B cell (primary cell): Measurements from ENCODE around the gene RWDD2A. TPM values are rescaled to one million over a fixed set of nuclear protein-coding genes. Genes with fewer than 3 reads are reported as not detected.

Source experiments
- ATAC-seq: fragments of 200-7000 bp; cut with Tn5 transposase; one replicate; pipeline ENCODE4 v1.10.0; 2021; ENCODE audit warnings: low read depth, mild to moderate bottlenecking, moderate number of reproducible peaks, moderate library complexity
- CTCF ChIA-PET: fragments of 350-600 bp; sonication (Branson Sonifier 250); formaldehyde crosslinking; loops from one replicate; lab custom pipeline; 2021; ENCODE audit warnings: antibody characterized with exemption, inconsistent platforms; lab: Charles Lee
- POLR2A ChIA-PET: fragments of 350-600 bp; sonication (Branson Sonifier 250); formaldehyde crosslinking; loops from one replicate; lab custom pipeline; 2021; ENCODE audit warnings: antibody characterized with exemption; lab: Charles Lee
- DNase-seq: peaks from one replicate; pipeline ENCODE4 v3.0.0; 2013
- H2AFZ ChIP-seq: 2 replicates; pipeline ENCODE4 v1.6.1; 2012; ENCODE audit warnings: mild to moderate bottlenecking, low read depth, low read length; ENCODE audit not compliant: insufficient read depth, poor library complexity, severe bottlenecking
- H3K27ac ChIP-seq, 2 donors: 1 replicate in 1 of 2; 2 replicates in 1 of 2; pipeline ENCODE4 v1.5.1; 2012 to 2013; ENCODE audit warnings: low read length in 2 of 2, mild to moderate bottlenecking in 2 of 2, moderate library complexity in 1 of 2
- H3K27me3 ChIP-seq, 4 experiments: fragments of 200-600 bp in 1 of 4; sonication (generic) in 1 of 4; replicated peaks in 1 of 4; 1 replicate in 2 of 4; 2 replicates in 2 of 4; pipeline versions ENCODE4 v1.6.1 to v1.7.0; 2013 to 2016; ENCODE audit warnings: low read length in 3 of 4, mild to moderate bottlenecking in 2 of 4, mixed read lengths in 1 of 4, moderate library complexity in 1 of 4; ENCODE audit not compliant: insufficient read depth in 4 of 4, control insufficient read depth in 3 of 4; ENCODE audit errors: control extremely low read depth in 1 of 4
- H3K36me3 ChIP-seq, 2 experiments: replicated peaks in 1 of 2; 1 replicate in 1 of 2; 2 replicates in 1 of 2; pipeline versions ENCODE4 v1.6.1 to v1.7.1; 2013; ENCODE audit warnings: low read length in 1 of 2; ENCODE audit not compliant: insufficient read depth in 2 of 2, control insufficient read depth in 1 of 2; ENCODE audit errors: control extremely low read depth in 1 of 2, extremely low read depth in 1 of 2
- H3K4me1 ChIP-seq, 2 donors: fragments of 200-600 bp in 1 of 2; sonication (generic) in 1 of 2; 1 replicate in 1 of 2; 2 replicates in 1 of 2; pipeline versions ENCODE4 v1.5.1 to v1.6.1; 2013 to 2017; ENCODE audit warnings: low read length in 2 of 2; ENCODE audit not compliant: control insufficient read depth in 2 of 2, insufficient read depth in 2 of 2
- H3K4me2 ChIP-seq: replicated peaks from 2 replicates; pipeline ENCODE3; 2012; ENCODE audit warnings: mild to moderate bottlenecking, low read depth, low read length; ENCODE audit not compliant: poor library complexity, severe bottlenecking
- H3K4me3 ChIP-seq, 5 experiments: fragments of 200-600 bp in 1 of 5; sonication (generic) in 1 of 5; 1 replicate in 3 of 5; 2 replicates in 2 of 5; pipeline versions ENCODE4 v1.5.1 to v1.7.0; 2011 to 2016; ENCODE audit warnings: low read length in 4 of 5, mild to moderate bottlenecking in 4 of 5, low read depth in 2 of 5, control low read depth in 1 of 5, moderate library complexity in 1 of 5; ENCODE audit not compliant: insufficient read depth in 1 of 5; ENCODE audit errors: control extremely low read depth in 1 of 5, extremely low read depth in 1 of 5
- H3K79me2 ChIP-seq: fragments of 200-600 bp; sonication (generic); one replicate; pipeline ENCODE4 v1.6.0; 2016; ENCODE audit warnings: low read length; ENCODE audit not compliant: control insufficient read depth, insufficient read depth
- H3K9ac ChIP-seq: fragments of 200-600 bp; sonication (generic); 2 replicates; pipeline ENCODE4 v1.6.1; 2017; ENCODE audit warnings: mild to moderate bottlenecking, low read length, moderate library complexity
- H3K9me3 ChIP-seq, 3 donors: one replicate each; pipeline versions ENCODE4 v1.6.1 to v1.7.1; 2013; ENCODE audit warnings: low read length in 2 of 3; ENCODE audit not compliant: control insufficient read depth in 2 of 3, insufficient read depth in 1 of 3; ENCODE audit errors: control extremely low read depth in 1 of 3
- H4K20me1 ChIP-seq: 2 replicates; pipeline ENCODE4 v1.6.0; 2012; ENCODE audit warnings: mild to moderate bottlenecking, low read length; ENCODE audit not compliant: insufficient read depth, control insufficient read depth, poor library complexity, severe bottlenecking
- H3K27ac Mint-ChIP-seq: one replicate; pipeline ENCODE4 v1.8.0; 2021; ENCODE audit warnings: mixed read lengths
- H3K27me3 Mint-ChIP-seq: one replicate; pipeline ENCODE4 v1.8.0; 2021; ENCODE audit warnings: mixed read lengths
- H3K4me1 Mint-ChIP-seq: one replicate; pipeline ENCODE4 v1.8.0; 2021; ENCODE audit warnings: mixed read lengths
- H3K4me3 Mint-ChIP-seq: one replicate; pipeline ENCODE4 v1.8.0; 2021; ENCODE audit warnings: mixed read lengths
- H3K9me3 Mint-ChIP-seq: one replicate; pipeline ENCODE4 v1.8.0; 2022; ENCODE audit warnings: mixed read lengths; ENCODE audit not compliant: insufficient read depth
- CTCF ChIP-seq: fragments of 200-600 bp; IDR thresholded peaks from one replicate; pipeline ENCODE4 v1.8.0; 2022; ENCODE audit warnings: antibody characterized with exemption, mild to moderate bottlenecking
- EZH2 ChIP-seq: IDR thresholded peaks from 2 replicates; pipeline ENCODE4 v1.6.1; 2012; ENCODE audit warnings: borderline replicate concordance, low read depth, mild to moderate bottlenecking, moderate library complexity, low read length; ENCODE audit not compliant: insufficient read depth, poor library complexity, severe bottlenecking
- WGBS: methylation state at CpG from one replicate; pipeline ENCODE4 v1.1.5; 2013; ENCODE audit warnings: missing lambda C conversion rate; ENCODE audit not compliant: insufficient coverage; 5-methylcytosine and 5-hydroxymethylcytosine counted together
- intact Hi-C: fragments of 100-400 bp; cut with micrococcal nuclease; formaldehyde crosslinking; loops from one replicate; pipeline ENCODE4 v1.10.0; 2022
- polyA minus RNA-seq: library from RNA; depleted of rRNA, polyadenylated mRNA; stranded (reverse); fragments of >200 nt; gene quantifications from 2 replicates; pipeline ENCODE4 v1.2.3, GENCODE V29; 2012
- polyA plus RNA-seq: library from polyadenylated mRNA; depleted of rRNA; stranded (reverse); fragments of >200 nt; gene quantifications from 2 replicates; pipeline ENCODE4 v1.2.3, GENCODE V29; 2012
- total RNA-seq, 2 donors: library from RNA; stranded (reverse); fragments of 120-200 nt in 1 of 2; gene quantifications; 1 replicate in 1 of 2; 2 replicates in 1 of 2; pipeline versions ENCODE4 v1.2.3 to v1.2.4, GENCODE V29; 2013 to 2022

The RWDD2A gene
- total RNA-seq (2.7 and 2.9 TPM in 2 replicates), polyA plus RNA-seq (1.2 and 1.5 TPM in 2 replicates), polyA minus RNA-seq (0.43 and 0.86 TPM in 2 replicates)
- total RNA-seq (2013) = 2.0 TPM

- no peaks in the 10 kb centered on the region for H3K27me3 Mint-ChIP-seq
- H3K9me3 Mint-ChIP-seq = no peaks in the 10 kb centered on the region
- ATAC-seq (peak; percentile 97), DNase-seq (peak; percentile 94)
- peaks cover 0 to 3% of the 10 kb centered on the region in 2 experiments for H3K36me3 ChIP-seq
- H3K9me3 ChIP-seq = peaks cover 0 to 4% (median 0%) of the 10 kb centered on the region in 3 donors
- no peaks in the 10 kb centered on the region for H3K27me3 ChIP-seq
- H3K9ac ChIP-seq = peak within 1 kb of the TSS; percentile 92
- peak within 1 kb of the TSS; percentile 91 for H2AFZ ChIP-seq
- peak within 1 kb of the TSS; percentile 58 to 94 for H3K27ac ChIP-seq
- ChIA-PET CTCF (interaction anchor here (1.1 to 7.4 kb wide), 2 partner anchors 127 to 130 kb away, joined by 3 to 52 read pairs; partner anchors contain the start of genes DOP1A and UBE3D), POLR2A (no interaction called here)
- H3K4me3 Mint-ChIP-seq = peak within 1 kb of the TSS; percentile 100
- H4K20me1 ChIP-seq = no peaks in the 10 kb centered on the region
- peak within 1 kb of the TSS; percentile 58 to 93 (median 85) for H3K4me3 ChIP-seq
- WGBS = under 1% methylated on average over 88 of the region's 88 CpGs
- H3K4me1 ChIP-seq = peaks cover 23% of the 10 kb centered on the region in 2 donors
- peak within 1 kb of the TSS; percentile 96 for H3K4me2 ChIP-seq
- TF ChIP-seq EZH2 = no peak
- no peak for TF ChIP-seq CTCF
- H3K4me1 Mint-ChIP-seq = peaks cover 39% of the 10 kb centered on the region
- intact Hi-C loops = loop anchor here (1.0 to 10.0 kb wide), 5 partner anchors 126 to 1441 kb away; partner anchors contain the start of genes CEP162, CYB5R4, DOP1A and IBTK
- H3K79me2 ChIP-seq = peaks cover 21% of the 10 kb centered on the region
- peak within 1 kb of the TSS; percentile 97 for H3K27ac Mint-ChIP-seq
Observed at GRCh38 chr6:83192871-83193746, at the start of gene RWDD2A, which contains the start of gene PGM3. RWDD2A (plus strand) TSS chr6:83193357; CDS start chr6:83194452, 1,095 bp downstream. PGM3 (minus strand) TSS chr6:83193265; CDS start chr6:83191012, 2,253 bp downstream.

GRCh38 chr6:83151114-83151513 lies 42.0 kb upstream of the RWDD2A start:
- H3K27me3 Mint-ChIP-seq = no peaks in the 10 kb centered on the region
- TF ChIP-seq CTCF (no peak), EZH2 (no peak)
- Histone ChIP-seq H3K79me2 (no peaks in the 10 kb centered on the region), H3K36me3 (peaks cover 16 to 30% of the 10 kb centered on the region in 2 experiments), H2AFZ (no peak overlapping the region), H3K9ac (no peak overlapping the region), H4K20me1 (no peaks in the 10 kb centered on the region), H3K4me2 (no peak overlapping the region), H3K9me3 (no peaks in the 10 kb centered on the region), H3K27me3 (no peaks in the 10 kb centered on the region), H3K27ac (no peak overlapping the region), H3K4me1 (no peaks in the 10 kb centered on the region), H3K4me3 (no peak overlapping the region)
- CTCF ChIA-PET = no interaction called here
- no peak overlapping the region for H3K4me3 Mint-ChIP-seq
- H3K27ac Mint-ChIP-seq = no peak overlapping the region
- intact Hi-C loops = no loop called here
- no peaks in the 10 kb centered on the region for H3K4me1 Mint-ChIP-seq
- no peak for DNase-seq
- no CpG with 5 or more reads among the region's 2 CpGs for WGBS
- ATAC-seq = no peak
- POLR2A ChIA-PET = no interaction called here
- H3K9me3 Mint-ChIP-seq = no peaks in the 10 kb centered on the region
